IMR-90 (cell line): ENCODE results near the gene LY6G5C. TPM values are rescaled to one million over a fixed set of nuclear protein-coding genes. Genes with fewer than 3 reads are reported as not detected.

Experiments
- ATAC-seq: fragments of 200-7000 bp; cut with Tn5 transposase; 2 replicates; pipeline ENCODE4 v1.9.1; 2020; ENCODE audit warnings: low read depth, mild to moderate bottlenecking, moderate library complexity
- BruUV-seq: library from RNA; stranded (reverse); fragments of 400-500 nt; replicated peaks from 2 replicates; lab custom pipeline; 2021; lab: Mats Ljungman, UMichigan
- CTCF ChIA-PET: fragments of 300-600 bp; formaldehyde crosslinking; extraction: SDS; loops from one replicate; lab custom pipeline; 2021; ENCODE audit warnings: antibody characterized with exemption; lab: Yijun Ruan, JAX
- POLR2A ChIA-PET: fragments of 300-600 bp; sonication (Branson Sonifier 250); formaldehyde crosslinking; loops from one replicate; lab custom pipeline; 2022; ENCODE audit warnings: antibody characterized with exemption; ENCODE audit not compliant: unreplicated experiment; lab: Charles Lee
- DNase-seq: peaks from one replicate; pipeline ENCODE4 v3.0.0; 2013
- H2AFZ ChIP-seq: replicated peaks from 2 replicates; pipeline ENCODE3; 2013; ENCODE audit warnings: low read length, mild to moderate bottlenecking; ENCODE audit not compliant: poor library complexity
- H2AK5ac ChIP-seq: 2 replicates; pipeline ENCODE4 v1.6.1; 2013; ENCODE audit warnings: low read depth, low read length, inconsistent platforms
- H2AK9ac ChIP-seq: replicated peaks from 2 replicates; pipeline ENCODE3; 2013; ENCODE audit warnings: mild to moderate bottlenecking, low read depth, low read length, moderate library complexity; ENCODE audit not compliant: poor library complexity
- H2BK120ac ChIP-seq: 2 replicates; pipeline ENCODE4 v1.6.1; 2013; ENCODE audit warnings: low read depth, low read length, inconsistent platforms
- H2BK15ac ChIP-seq: 3 replicates; pipeline ENCODE4 v1.6.1; 2013; ENCODE audit warnings: low read depth, low read length, inconsistent platforms
- H2BK20ac ChIP-seq: 2 replicates; pipeline ENCODE4 v1.6.1; 2013; ENCODE audit warnings: low read depth, mild to moderate bottlenecking, inconsistent platforms, low read length, moderate library complexity
- H2BK5ac ChIP-seq: 2 replicates; pipeline ENCODE4 v1.6.1; 2013; ENCODE audit warnings: mild to moderate bottlenecking, low read depth, low read length, inconsistent platforms; ENCODE audit not compliant: poor library complexity, severe bottlenecking
- H3K14ac ChIP-seq: replicated peaks from 2 replicates; pipeline ENCODE4 v1.6.1; 2013; ENCODE audit warnings: low read depth, low read length, inconsistent platforms
- H3K18ac ChIP-seq: 2 replicates; pipeline ENCODE4 v1.6.1; 2013; ENCODE audit warnings: low read depth, low read length, control low read depth
- H3K23ac ChIP-seq: 2 replicates; pipeline ENCODE4 v1.6.1; 2013; ENCODE audit warnings: low read depth, low read length, inconsistent platforms
- H3K27ac ChIP-seq: 2 replicates; pipeline ENCODE4 v1.5.1; 2013; ENCODE audit warnings: mild to moderate bottlenecking, control low read depth, low read length; ENCODE audit not compliant: insufficient read depth
- H3K27me3 ChIP-seq: 2 replicates; pipeline ENCODE4 v1.6.1; 2013; ENCODE audit warnings: low read length; ENCODE audit not compliant: control insufficient read depth, insufficient read depth
- H3K36me3 ChIP-seq: 2 replicates; pipeline ENCODE4 v1.6.1; 2013; ENCODE audit warnings: low read length, mixed read lengths; ENCODE audit not compliant: control insufficient read depth, insufficient read depth
- H3K4ac ChIP-seq: 2 replicates; pipeline ENCODE4 v1.6.1; 2013; ENCODE audit warnings: low read depth, low read length, inconsistent platforms
- H3K4me1 ChIP-seq: 2 replicates; pipeline ENCODE4 v1.6.1; 2013; ENCODE audit warnings: low read length, mixed read lengths; ENCODE audit not compliant: control insufficient read depth, insufficient read depth
- H3K4me2 ChIP-seq: 2 replicates; pipeline ENCODE4 v1.6.1; 2013; ENCODE audit warnings: low read depth, mild to moderate bottlenecking, control low read depth, low read length, moderate library complexity
- H3K4me3 ChIP-seq: 2 replicates; pipeline ENCODE4 v1.5.1; 2013; ENCODE audit warnings: low read depth, mild to moderate bottlenecking, control low read depth, low read length, moderate library complexity; ENCODE audit not compliant: insufficient read depth
- H3K56ac ChIP-seq: 2 replicates; pipeline ENCODE4 v1.6.1; 2013; ENCODE audit warnings: low read length, inconsistent platforms; ENCODE audit not compliant: insufficient read depth; ENCODE audit errors: extremely low read depth
- H3K79me1 ChIP-seq, 2 experiments: 2 replicates each; pipeline ENCODE4 v1.6.1; 2013; ENCODE audit warnings: low read length in 2 of 2, inconsistent platforms in 1 of 2, low read depth in 1 of 2
- H3K9ac ChIP-seq: 2 replicates; pipeline ENCODE4 v1.6.1; 2013; ENCODE audit warnings: low read depth, low read length, control low read depth
- H3K9me1 ChIP-seq: 2 replicates; pipeline ENCODE4 v1.6.1; 2013; ENCODE audit warnings: low read length, inconsistent platforms; ENCODE audit not compliant: insufficient read depth
- H3K9me3 ChIP-seq: 2 replicates; pipeline ENCODE4 v1.6.1; 2013; ENCODE audit warnings: low read length; ENCODE audit not compliant: control insufficient read depth, insufficient read depth
- H4K20me1 ChIP-seq: 2 replicates; pipeline ENCODE4 v1.6.1; 2013; ENCODE audit warnings: low read length, inconsistent platforms; ENCODE audit not compliant: insufficient read depth
- H4K5ac ChIP-seq: 2 replicates; pipeline ENCODE4 v1.6.1; 2013; ENCODE audit warnings: mild to moderate bottlenecking, low read depth, low read length, control low read depth
- H4K8ac ChIP-seq, 2 experiments: 2 replicates each; pipeline ENCODE4 v1.6.1; 2013; ENCODE audit warnings: low read depth in 2 of 2, low read length in 2 of 2, control low read depth in 1 of 2, inconsistent platforms in 1 of 2
- H4K91ac ChIP-seq: 2 replicates; pipeline ENCODE4 v1.6.1; 2013; ENCODE audit warnings: low read depth, low read length, inconsistent platforms; ENCODE audit not compliant: insufficient read depth
- MAFK ChIP-seq: IDR thresholded peaks from 2 replicates; pipeline ENCODE4 v1.6.1; 2012; ENCODE audit warnings: low read depth, low read length, improper control_type of control experiment
- WGBS, 2 experiments: methylation state at CpG; one replicate each; pipeline versions ENCODE4 v1.1.5 to v1.1.7; 2013; ENCODE audit warnings: missing lambda C conversion rate in 2 of 2; ENCODE audit not compliant: insufficient read length in 1 of 2; ENCODE audit errors: extremely low coverage in 2 of 2; 5-methylcytosine and 5-hydroxymethylcytosine counted together
- dilution Hi-C: fragments of 300-500 bp; cut with HindIII; formaldehyde crosslinking; loops from one replicate; pipeline ENCODE4 v1.14.3; 2018; ENCODE audit warnings: low sequenced_read_pairs; ENCODE audit not compliant: unreplicated experiment
- in situ Hi-C: fragments of 300-500 bp; cut with MboI; formaldehyde crosslinking; loops from 3 replicates; pipeline ENCODE4 v1.14.3; 2019; ENCODE audit warnings: low sequenced_read_pairs, inconsistent platforms, mixed read lengths
- intact Hi-C: fragments of 100-400 bp; cut with micrococcal nuclease; formaldehyde crosslinking; loops from 2 replicates; pipeline ENCODE4 v1.10.0; 2022
- polyA plus RNA-seq, 3 experiments: library from polyadenylated mRNA; depleted of rRNA; stranded (reverse); fragments of >200 nt; gene quantifications; 2 replicates each; pipeline ENCODE4 v1.2.3, GENCODE V29; 2012; ENCODE audit warnings: low replicate concordance in 1 of 3
- total RNA-seq: library from RNA; depleted of rRNA; stranded (reverse); fragments of >200 nt; gene quantifications from 2 replicates; pipeline ENCODE4 v1.2.3, GENCODE V29; 2012
- TF ChIP-seq, protein P1 (sequence below): conservative IDR thresholded peaks from 2 replicates; pipeline ENCODE4 v1.5.1; 2012; ENCODE audit warnings: mild to moderate bottlenecking, low read depth, low read length, improper control_type of control experiment

The LY6G5C gene
- total and polyA plus RNA-seq, 2 of the 4 experiments (the other 2 are of a cell fraction): 0.18 to 2.0 TPM

DNA sequence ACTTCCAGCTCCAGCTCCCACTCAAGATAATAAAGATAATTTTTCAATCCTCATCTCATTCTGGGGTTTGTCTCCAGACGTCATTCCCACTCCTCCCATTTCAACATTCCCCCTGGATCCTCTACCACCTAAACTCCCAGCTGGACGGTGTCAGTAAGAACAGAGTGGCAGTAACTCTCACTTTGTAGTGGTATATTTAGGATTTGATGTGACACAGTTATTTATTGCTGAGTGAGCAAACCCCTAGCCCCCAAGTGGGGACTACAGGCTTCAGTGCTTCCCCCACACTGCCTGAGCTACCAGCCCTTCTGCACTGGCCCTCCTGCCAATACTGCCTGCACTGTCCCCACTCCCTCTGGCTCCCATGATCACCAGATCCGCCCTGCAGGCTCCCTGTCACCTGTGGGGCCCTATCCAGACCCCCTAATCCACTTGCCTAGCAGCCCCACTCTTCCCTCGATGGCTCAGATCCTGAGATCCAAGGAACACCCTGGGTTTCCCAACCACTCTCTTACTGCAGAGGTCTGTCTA, 22.6 kb downstream of the LY6G5C start:
- ChIA-PET CTCF (no interaction called here), POLR2A (no interaction called here)
- H3K4me1 ChIP-seq: peaks cover 14% of the 10 kb centered on the region
- no TSS peak for BruUV-seq
- H3K9ac ChIP-seq: no peak overlapping the region
- H3K27ac ChIP-seq: no peak overlapping the region
- no peak overlapping the region for H2BK15ac ChIP-seq
- no CpG with 5 or more reads among the region's 4 CpGs for WGBS, 2 experiments
- no peak overlapping the region for H3K14ac ChIP-seq
- H3K9me3 ChIP-seq: no peaks in the 10 kb centered on the region
- H2BK120ac ChIP-seq: no peak overlapping the region
- H4K8ac ChIP-seq: no peak overlapping the region
- H2BK20ac ChIP-seq: no peak overlapping the region
- H2BK5ac ChIP-seq: no peak overlapping the region
- H4K91ac ChIP-seq: no peak overlapping the region
- no peak overlapping the region for H3K18ac ChIP-seq
- no peak overlapping the region for H3K4ac ChIP-seq
- H3K4me3 ChIP-seq: no peak overlapping the region
- dilution Hi-C loops: no loop called here
- DNase-seq (no peak), ATAC-seq (no peak)
- TF ChIP-seq, protein P1, sequence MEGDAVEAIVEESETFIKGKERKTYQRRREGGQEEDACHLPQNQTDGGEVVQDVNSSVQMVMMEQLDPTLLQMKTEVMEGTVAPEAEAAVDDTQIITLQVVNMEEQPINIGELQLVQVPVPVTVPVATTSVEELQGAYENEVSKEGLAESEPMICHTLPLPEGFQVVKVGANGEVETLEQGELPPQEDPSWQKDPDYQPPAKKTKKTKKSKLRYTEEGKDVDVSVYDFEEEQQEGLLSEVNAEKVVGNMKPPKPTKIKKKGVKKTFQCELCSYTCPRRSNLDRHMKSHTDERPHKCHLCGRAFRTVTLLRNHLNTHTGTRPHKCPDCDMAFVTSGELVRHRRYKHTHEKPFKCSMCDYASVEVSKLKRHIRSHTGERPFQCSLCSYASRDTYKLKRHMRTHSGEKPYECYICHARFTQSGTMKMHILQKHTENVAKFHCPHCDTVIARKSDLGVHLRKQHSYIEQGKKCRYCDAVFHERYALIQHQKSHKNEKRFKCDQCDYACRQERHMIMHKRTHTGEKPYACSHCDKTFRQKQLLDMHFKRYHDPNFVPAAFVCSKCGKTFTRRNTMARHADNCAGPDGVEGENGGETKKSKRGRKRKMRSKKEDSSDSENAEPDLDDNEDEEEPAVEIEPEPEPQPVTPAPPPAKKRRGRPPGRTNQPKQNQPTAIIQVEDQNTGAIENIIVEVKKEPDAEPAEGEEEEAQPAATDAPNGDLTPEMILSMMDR: no peak
- peak; percentile 45 for TF ChIP-seq MAFK
- peaks cover 15% of the 10 kb centered on the region for H3K36me3 ChIP-seq
- peaks cover 17% of the 10 kb centered on the region for H4K20me1 ChIP-seq
- H3K27me3 ChIP-seq: no peaks in the 10 kb centered on the region
- no peak overlapping the region for H2AK5ac ChIP-seq
- H3K9me1 ChIP-seq: peaks cover 17% of the 10 kb centered on the region; the same call in 1 of the 2 replicates
- intact Hi-C loops: no loop called here
- H3K23ac ChIP-seq: no peak overlapping the region
- no peak overlapping the region; the same call in 1 of the 2 replicates for H3K4me2 ChIP-seq
- no peak overlapping the region for H2AK9ac ChIP-seq
- H3K79me1 ChIP-seq: peaks cover 21 to 76% of the 10 kb centered on the region in 2 experiments; a peak in 3 of 4 replicates
- no peak overlapping the region for H2AFZ ChIP-seq
- in situ Hi-C loops: no loop called here
- no peak overlapping the region for H3K56ac ChIP-seq
- H4K5ac ChIP-seq: no peak overlapping the region
